ENCODE measurements around the gene PRR3.

Gene PRR3

DNA sequence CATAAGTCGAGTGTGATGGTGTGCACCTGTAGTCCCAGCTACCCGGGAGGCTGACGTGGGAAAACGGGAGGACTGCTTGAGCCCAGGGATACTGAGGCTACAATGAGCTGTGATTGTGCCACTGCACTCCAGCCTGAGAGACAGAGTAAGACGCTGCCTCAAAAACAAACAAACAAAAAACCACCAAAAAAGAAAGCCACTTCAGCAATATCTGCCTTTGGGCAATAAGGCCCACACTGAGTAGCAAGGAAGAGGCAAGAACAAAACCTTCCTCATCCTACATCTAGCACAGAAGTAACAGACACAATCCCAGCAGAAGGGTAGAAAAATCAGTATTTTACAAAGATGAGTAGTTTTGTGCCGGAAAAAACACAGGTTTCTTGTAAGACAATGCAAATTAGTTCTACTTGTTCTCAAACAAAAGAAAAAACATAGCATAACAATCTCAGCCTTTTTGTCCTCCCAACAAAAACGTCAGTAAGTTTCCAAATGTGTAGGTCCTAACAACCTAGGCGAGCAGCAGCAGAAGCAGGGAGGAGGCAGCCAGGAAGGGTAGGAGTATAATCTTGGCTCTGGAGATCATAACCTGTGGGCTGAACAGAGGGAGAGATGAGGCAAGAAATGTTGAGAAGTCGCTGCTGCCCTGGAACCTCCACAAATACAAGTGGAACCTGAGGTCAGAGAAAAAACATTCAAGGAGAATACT is 54.2 kb downstream of the PRR3 start:
- DNase-seq, result no peak
- TF ChIP-seq GATA1 (IDR thresholded peaks at IDR 0.05; ENCODE audit: low read depth, low read length) (no peak), POLR2A (IDR thresholded peaks at IDR 0.05; ENCODE audit: low read length) (no peak)

DNA sequence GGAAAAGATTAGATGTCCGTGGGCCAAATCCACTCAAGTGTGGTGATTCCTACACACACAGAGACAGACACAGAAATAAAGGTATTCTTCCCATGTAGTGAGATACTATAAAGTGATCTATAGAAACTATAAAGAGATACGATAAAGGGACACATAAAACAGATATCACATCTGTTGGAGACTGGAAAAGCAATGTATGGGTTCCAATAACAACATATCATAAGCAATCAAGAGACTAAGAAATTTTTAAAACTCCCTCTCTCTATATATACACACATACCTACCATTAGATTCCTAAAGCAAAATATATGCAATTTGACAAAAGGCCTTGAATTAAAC is 54.7 kb downstream of the PRR3 start:
- no peak for DNase-seq
- TF ChIP-seq POLR2A (IDR thresholded peaks at IDR 0.05; ENCODE audit: low read length), result no peak
- TF ChIP-seq GATA1 (IDR thresholded peaks at IDR 0.05; ENCODE audit: low read depth, low read length), result no peak

- DNase-seq, result no peak
- peak; percentile 22 for TF ChIP-seq POLR2A (IDR thresholded peaks at IDR 0.05; ENCODE audit: low read length)
- no peak for TF ChIP-seq GATA1 (IDR thresholded peaks at IDR 0.05; ENCODE audit: low read depth, low read length)
Measured at GRCh38 chr6:30612213-30612612, 55.1 kb downstream of the PRR3 start.

- DNase-seq, result no peak
- TF ChIP-seq POLR2A (IDR thresholded peaks at IDR 0.05; ENCODE audit: low read length), result peak; percentile 64
- no peak for TF ChIP-seq GATA1 (IDR thresholded peaks at IDR 0.05; ENCODE audit: low read depth, low read length)
Measured at GRCh38 chr6:30612687-30613248, 55.7 kb downstream of the PRR3 start.

Data from erythroblast (primary cell).